ENCODE results near the gene GALNTL6. TPM values are rescaled to one million over a fixed set of nuclear protein-coding genes. Genes with fewer than 3 reads are reported as not detected.
"Not testable (repeated sequence)": the region's sequence is repeated elsewhere in the genome, so short reads cannot be mapped to it uniquely, and the experiment has no call there.

GALNTL6 gene
- polyA plus RNA-seq, 4 donors = 0.86 to 2.8 (median 1.1) TPM

DNA sequence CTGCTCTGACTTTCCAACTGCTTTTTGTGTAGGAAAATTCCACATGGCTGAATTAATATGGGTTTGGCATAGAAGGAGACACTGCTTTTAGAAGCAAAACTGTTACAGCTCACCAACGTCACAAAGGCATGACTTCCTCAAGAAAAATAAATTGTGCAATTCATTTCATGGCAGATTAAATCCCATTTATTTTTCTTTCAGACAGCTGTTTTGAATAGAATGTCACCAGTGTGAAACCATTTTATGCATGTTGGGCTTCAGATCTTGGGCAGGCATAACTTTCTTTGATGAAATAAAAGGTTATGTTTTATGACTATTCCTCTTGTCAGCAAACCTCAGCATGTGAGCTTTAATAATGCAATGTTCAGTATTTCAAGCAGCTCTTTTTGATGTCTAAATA is 542.8 kb downstream of the GALNTL6 start:
- DNase-seq (ENCODE audit: low read depth in 4 of 4, low spot score in 3 of 4) = no peak

DNA sequence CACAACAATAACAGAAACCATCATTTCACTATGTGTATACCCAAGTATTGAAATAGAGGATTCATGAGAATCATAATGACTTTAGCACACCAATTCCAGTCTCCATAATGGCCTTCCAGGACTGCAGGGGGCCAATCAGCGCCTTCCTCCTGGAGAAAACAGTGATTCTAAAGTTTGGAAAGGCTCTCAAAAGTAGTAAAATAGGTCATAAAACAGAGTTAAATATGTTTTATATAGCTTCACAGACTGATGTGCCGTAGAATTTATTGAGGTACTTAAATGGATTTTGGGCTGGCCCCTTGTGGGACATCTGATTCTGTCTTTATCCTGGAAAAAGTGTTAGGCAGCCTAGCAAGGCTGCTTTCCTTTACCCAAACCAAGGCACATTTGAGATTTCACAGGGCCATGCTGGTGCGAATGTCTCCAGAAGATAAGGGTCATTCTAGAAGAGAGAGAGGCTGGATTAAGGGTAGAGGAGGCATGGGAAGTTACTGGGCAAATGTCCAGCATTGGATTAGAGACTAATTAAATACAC is 543.9 kb downstream of the GALNTL6 start:
- no peak for DNase-seq (ENCODE audit: low read depth in 4 of 4, low spot score in 3 of 4)

DNA sequence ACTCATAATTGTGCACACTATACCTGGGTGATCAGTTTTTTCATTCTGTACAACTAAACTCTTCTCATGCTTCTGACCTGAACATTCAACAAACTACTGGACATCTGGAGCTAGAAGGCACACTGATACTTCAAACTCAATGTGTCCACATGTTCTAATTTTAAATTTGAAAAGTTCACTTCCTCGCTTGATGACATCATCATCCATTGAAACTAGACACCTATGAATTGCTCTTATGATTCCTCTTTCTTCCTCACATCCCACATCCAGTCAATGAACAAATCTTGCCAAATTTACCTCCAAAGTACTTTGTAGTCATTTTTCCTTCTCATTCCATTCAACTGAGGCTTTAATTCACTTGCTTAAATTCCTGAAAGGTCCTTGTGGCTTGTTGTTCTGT is 549.4 kb downstream of the GALNTL6 start:
- DNase-seq (ENCODE audit: low read depth in 4 of 4, low spot score in 3 of 4) = no peak

DNA sequence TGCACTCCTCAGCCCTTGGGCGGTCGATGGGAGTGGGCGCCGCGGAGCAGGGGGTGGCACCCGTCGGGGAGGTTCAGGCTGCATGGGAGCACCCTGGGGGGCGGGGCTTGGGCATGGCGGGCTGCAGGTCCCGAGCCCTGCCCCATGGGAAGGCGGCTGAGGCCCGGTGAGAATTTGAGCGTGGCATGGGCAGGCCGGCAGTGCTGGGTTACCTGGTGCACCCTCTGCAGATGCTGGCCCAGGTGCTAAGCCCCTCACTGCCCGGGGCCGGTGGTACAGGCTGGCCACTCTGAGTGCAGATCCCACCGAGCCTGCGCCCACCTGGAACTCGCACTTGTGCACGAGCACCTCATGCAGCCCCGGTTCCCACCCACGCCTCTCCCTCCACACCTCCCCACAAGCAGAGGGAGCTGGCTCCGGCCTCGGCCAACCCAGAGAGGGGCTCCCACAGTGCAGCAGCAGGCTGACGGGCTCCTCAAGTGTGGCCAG is 556.3 kb downstream of the GALNTL6 start:
- DNase-seq (ENCODE audit: low read depth in 4 of 4, low spot score in 3 of 4) = no peak

- no peak for DNase-seq (ENCODE audit: low read depth in 4 of 4, low spot score in 3 of 4)
Observed at GRCh38 chr4:172377486-172378140, 564.4 kb downstream of the GALNTL6 start.

- no peak for DNase-seq (ENCODE audit: low read depth in 4 of 4, low spot score in 3 of 4)
Observed at GRCh38 chr4:172379834-172380233, 566.6 kb downstream of the GALNTL6 start.

DNA sequence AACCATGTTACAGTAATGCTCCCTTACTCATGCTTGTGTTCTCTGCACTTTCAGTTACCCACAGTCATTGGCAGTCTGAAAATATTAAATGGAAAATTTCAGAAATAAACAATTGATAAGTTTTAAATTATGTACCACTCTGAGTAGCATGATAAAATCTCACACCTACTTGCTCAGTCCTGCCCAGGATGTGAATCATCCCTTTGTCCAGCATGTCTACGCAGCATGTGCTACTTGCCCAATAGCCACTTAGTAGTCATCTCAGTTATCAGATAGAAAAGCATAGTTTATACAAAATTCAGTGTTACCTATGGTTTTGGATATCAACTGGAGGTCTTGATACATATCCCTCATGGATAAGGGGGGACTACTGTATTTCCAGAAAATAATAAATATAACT is 577.1 kb downstream of the GALNTL6 start:
- no peak for DNase-seq (ENCODE audit: low read depth in 4 of 4, low spot score in 3 of 4)

GRCh38 chr4:172392741-172393140 is 579.5 kb downstream of the GALNTL6 start:
- no peak for DNase-seq (ENCODE audit: low read depth in 4 of 4, low spot score in 3 of 4)

GRCh38 chr4:172393220-172393619 is 580.0 kb downstream of the GALNTL6 start:
- no peak for DNase-seq (ENCODE audit: low read depth in 4 of 4, low spot score in 3 of 4)

DNA sequence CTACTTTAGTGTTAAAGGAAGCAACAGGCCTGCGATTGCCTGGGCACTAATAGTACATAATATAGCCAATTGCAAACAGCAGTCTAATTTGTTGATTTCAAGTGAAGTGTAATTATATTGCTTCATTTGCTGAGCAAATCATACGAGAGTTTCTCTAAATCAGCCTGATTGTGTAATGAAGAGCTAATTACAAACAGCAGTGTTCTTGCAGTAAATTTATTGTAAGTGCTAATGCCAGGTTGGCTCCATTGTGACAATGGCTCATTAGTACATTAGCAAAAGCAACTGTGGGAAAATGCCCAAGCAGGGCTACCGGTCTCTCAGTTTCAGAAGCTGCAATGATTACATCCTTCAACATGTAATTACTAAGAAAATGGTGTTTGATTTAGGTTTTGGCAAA is 591.5 kb downstream of the GALNTL6 start:
- no peak for DNase-seq (ENCODE audit: low read depth in 4 of 4, low spot score in 3 of 4)

GRCh38 chr4:172410363-172410762 is 597.2 kb downstream of the GALNTL6 start:
- DNase-seq (ENCODE audit: low read depth in 4 of 4, low spot score in 3 of 4) = no peak

DNA sequence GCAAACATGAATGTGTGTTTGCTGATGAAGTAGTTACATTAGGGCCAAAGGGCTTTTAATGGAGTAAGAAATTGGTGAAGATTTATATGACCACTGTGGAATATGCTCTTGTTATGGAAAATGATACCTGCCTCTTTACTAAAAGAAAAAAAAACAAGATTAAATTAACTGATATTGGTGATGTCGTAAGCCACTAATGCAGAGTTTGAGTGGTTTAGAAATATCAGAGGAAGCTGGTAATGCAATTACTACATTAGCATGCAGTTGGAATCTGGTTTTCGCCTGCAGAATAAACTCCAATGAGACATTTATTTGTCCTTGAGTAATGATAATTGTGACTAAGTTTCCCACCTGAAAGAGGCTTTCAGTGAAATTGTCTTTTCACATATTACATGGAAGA is 597.9 kb downstream of the GALNTL6 start:
- no peak for DNase-seq (ENCODE audit: low read depth in 4 of 4, low spot score in 3 of 4)

DNA sequence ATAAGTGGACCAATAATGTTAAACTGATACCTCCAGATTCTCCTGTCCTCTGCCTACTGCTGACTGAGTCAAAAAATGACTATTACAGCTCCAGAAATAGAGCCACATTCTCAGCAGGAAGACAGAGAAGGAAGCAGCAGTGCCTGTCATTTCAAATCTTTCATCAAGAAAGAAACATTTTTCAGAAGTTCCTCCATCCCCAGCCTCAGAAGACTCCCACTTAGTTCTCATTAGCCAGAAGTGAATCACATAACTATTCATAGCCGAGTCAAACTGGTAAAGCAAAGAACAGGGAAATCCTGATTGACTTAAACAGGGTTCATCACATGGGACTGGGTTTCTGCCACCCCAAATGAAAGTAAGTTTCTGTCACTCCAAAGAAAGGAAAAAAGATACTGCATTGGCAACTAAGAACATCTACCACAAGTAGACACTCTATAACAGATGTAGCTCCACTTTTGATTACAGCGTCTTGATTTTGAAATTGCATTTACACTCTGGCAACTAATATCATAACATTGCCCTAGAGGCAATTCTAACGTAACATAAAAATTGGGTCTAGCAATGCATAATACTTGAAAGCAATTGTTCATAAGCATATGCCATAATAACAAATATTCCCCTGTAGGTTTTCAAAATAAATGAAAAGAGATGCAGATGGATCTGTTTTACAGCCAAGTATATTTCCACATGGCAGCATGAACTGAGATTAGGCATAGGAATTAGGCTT is 599.8 kb downstream of the GALNTL6 start:
- DNase-seq (ENCODE audit: low read depth in 4 of 4, low spot score in 3 of 4) = no peak

GRCh38 chr4:172428979-172429378 is 615.8 kb downstream of the GALNTL6 start:
- DNase-seq (ENCODE audit: low read depth in 4 of 4, low spot score in 3 of 4) = not testable (repeated sequence)

- no peak for DNase-seq (ENCODE audit: low read depth in 4 of 4, low spot score in 3 of 4)
Observed at GRCh38 chr4:172480471-172480870, 667.3 kb downstream of the GALNTL6 start.

DNA sequence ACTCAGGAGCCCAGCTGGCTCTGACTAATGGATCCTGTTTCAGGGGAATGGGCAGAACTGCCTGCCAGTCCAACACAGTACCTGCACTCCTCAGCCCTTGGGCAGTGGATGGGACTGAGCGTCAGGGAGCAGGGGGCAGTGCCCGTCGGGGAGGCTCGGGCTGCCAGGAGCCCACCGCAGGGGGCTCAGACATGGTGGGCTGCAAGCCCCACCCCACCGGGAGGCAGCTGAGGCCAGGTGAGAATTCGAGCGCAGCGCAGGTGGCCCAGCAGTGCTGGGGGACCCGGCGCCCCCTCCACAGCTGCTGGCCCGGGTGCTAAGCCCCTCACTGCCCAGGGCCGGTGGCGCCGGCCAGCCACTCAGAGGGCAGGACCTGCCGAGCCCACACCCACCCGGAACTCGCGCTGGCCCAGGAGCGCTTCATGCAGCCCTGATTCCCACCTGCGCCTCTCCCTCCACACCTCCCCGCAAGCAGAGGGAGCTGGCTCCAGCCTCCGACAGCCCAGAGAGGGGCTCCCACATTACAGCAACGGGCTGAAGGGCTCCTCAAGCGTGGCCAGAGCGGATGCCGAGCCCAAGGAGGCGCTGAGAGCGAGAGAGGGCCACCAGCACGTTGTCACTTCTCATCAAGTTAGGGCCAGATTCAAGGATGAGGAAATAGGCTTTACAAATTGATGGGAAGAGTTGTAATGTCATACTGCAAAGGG is 668.8 kb downstream of the GALNTL6 start:
- no peak for DNase-seq (ENCODE audit: low read depth in 4 of 4, low spot score in 3 of 4)

- no peak for DNase-seq (ENCODE audit: low read depth in 4 of 4, low spot score in 3 of 4)
Observed at GRCh38 chr4:172485007-172485406, 671.8 kb downstream of the GALNTL6 start.

GRCh38 chr4:172486531-172486930 is 673.3 kb downstream of the GALNTL6 start:
- no peak for DNase-seq (ENCODE audit: low read depth in 4 of 4, low spot score in 3 of 4)

- no peak for DNase-seq (ENCODE audit: low read depth in 4 of 4, low spot score in 3 of 4)
Observed at GRCh38 chr4:172489861-172490260, 676.7 kb downstream of the GALNTL6 start.

GRCh38 chr4:172495769-172496168 is 682.6 kb downstream of the GALNTL6 start:
- DNase-seq (ENCODE audit: low read depth in 4 of 4, low spot score in 3 of 4) = no peak

DNA sequence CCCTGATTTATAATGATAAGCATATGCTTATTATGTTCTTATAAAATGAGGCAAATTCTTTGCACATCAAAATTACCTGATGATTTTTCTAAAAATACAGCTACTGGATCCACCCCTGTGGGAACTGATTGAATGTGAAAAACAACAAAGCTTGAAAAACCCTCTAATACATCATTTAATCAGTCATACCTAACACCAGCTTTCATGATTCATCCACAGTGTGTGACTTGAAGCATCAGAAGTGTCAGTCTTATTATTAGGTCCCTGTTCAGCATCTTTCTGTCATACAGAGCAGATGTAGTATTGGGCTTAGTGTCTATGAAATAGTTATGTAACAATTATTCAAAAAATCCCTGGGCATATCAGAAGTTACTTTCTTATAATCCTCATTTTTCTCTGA is 684.1 kb downstream of the GALNTL6 start:
- no peak for DNase-seq (ENCODE audit: low read depth in 4 of 4, low spot score in 3 of 4)

All from right renal pelvis (tissue), 4 donors.